Measurements from ENCODE around the gene SLC25A28.

GRCh38 chr10:99564361-99564760 is 55.9 kb downstream of the SLC25A28 start:
- TF ChIP-seq, protein P1, sequence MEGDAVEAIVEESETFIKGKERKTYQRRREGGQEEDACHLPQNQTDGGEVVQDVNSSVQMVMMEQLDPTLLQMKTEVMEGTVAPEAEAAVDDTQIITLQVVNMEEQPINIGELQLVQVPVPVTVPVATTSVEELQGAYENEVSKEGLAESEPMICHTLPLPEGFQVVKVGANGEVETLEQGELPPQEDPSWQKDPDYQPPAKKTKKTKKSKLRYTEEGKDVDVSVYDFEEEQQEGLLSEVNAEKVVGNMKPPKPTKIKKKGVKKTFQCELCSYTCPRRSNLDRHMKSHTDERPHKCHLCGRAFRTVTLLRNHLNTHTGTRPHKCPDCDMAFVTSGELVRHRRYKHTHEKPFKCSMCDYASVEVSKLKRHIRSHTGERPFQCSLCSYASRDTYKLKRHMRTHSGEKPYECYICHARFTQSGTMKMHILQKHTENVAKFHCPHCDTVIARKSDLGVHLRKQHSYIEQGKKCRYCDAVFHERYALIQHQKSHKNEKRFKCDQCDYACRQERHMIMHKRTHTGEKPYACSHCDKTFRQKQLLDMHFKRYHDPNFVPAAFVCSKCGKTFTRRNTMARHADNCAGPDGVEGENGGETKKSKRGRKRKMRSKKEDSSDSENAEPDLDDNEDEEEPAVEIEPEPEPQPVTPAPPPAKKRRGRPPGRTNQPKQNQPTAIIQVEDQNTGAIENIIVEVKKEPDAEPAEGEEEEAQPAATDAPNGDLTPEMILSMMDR (IDR thresholded peaks at IDR 0.05) = no peak
- no peak for TF ChIP-seq POLR2AphosphoS5 (IDR thresholded peaks at IDR 0.05; ENCODE audit: low read depth, low read length)

Data from Panc1 (cell line).